Retina (tissue), 1 donor: ENCODE results near the gene RNF20.
"Not testable (repeated sequence)": the region's sequence is repeated elsewhere in the genome, so short reads cannot be mapped to it uniquely, and the experiment has no call there.

Experiments used
- DNase-seq: peaks from one replicate; pipeline ENCODE4 v3.0.0-alpha.2; 2016

The RNF20 gene

DNA sequence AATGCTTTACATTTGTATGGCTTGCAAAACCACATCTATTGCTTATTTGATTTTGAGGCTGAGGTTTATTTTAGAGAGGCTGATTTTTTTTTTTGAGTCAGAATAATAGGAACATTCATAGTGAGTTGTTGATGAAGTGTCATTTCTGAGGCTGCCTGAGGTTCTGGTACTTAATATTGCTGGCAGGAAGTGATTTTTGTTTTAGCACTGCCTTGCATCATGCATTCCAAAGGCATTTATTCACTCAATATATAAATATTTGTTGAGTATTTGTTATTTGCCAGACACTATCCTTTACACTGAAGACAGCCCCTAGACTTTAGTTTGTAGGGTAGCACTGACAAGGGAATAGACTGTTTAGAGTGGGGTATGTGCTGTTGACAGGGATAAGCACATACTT lies 2.7 kb downstream of the RNF20 start:
- DNase-seq, result no peak

DNA sequence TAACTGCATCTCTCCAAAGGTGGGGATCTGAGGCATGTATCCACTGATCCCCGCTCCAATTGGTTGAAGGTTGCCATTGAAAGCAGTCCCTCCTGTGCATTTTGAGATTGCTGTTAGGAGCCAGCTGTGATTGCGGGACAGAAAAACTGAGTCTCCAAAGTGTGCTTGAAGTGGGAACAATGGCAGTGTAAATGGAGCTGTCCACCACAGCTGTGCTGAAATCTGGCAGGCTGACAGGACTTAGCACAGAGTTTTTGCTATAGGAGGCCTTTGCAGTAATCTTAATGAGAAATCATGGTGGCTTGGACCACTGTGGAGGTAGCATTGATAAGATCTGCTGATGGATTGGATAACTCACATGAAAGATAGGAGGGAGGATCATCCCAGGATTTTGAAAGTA lies 3.3 kb downstream of the RNF20 start:
- DNase-seq, result no peak

GRCh38 chr9:101540069-101540468 lies 6.4 kb downstream of the RNF20 start:
- DNase-seq, result no peak

DNA sequence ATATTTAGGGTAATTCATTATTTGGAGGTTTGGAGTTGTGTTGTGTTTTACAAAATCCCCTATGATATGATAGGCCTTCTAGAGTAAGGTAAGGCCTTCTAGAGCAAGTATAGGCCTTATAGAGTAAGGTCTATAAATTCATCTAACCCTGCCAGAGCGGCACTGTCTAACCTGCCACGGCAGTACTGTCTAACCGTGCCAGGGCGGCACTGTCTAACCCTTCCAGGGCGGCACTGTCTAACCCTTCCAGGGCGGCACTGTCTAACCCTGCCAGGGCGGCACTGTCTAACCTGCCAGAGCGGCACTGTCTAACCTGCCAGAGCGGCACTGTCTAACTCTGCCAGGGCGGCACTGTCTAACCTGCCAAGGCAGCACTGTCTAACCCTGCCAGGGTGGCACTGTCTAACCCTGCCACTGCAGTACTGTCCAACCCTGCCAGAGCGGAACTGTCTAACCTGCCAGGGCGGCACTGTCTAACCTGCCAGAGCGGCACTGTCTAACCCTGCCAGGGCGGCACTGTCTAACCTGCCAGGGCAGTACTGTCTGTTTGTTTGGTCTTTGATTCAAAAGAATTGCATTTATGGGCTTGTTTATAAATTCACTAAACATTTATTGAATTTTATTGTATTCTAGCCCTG lies 9.6 kb downstream of the RNF20 start:
- no peak for DNase-seq

GRCh38 chr9:101549472-101550098 lies 15.9 kb downstream of the RNF20 start:
- not testable (repeated sequence) for DNase-seq

GRCh38 chr9:101561740-101562139 lies 28.1 kb downstream of the RNF20 start:
- no peak for DNase-seq

DNA sequence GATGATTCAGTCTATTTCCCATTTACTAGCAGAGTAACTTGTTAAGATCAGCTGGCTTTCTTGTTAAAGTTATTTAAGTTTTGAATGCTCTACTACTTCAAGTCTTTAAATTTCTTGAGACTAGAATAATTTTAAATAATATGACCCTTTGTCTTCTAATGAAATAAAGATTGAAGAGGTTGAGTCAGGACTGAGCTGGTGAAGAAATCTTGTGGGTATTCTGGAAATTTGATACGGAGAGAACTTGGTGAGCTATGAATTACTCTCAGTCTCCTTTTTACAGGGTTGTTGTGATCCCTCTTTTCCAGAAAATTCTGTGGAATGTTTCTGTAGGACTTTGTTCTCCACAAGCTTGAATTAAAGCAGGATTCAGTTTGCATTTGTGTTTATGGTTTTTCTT lies 29.3 kb downstream of the RNF20 start:
- DNase-seq, result no peak

GRCh38 chr9:101564252-101564651 lies 30.6 kb downstream of the RNF20 start:
- DNase-seq, result no peak

DNA sequence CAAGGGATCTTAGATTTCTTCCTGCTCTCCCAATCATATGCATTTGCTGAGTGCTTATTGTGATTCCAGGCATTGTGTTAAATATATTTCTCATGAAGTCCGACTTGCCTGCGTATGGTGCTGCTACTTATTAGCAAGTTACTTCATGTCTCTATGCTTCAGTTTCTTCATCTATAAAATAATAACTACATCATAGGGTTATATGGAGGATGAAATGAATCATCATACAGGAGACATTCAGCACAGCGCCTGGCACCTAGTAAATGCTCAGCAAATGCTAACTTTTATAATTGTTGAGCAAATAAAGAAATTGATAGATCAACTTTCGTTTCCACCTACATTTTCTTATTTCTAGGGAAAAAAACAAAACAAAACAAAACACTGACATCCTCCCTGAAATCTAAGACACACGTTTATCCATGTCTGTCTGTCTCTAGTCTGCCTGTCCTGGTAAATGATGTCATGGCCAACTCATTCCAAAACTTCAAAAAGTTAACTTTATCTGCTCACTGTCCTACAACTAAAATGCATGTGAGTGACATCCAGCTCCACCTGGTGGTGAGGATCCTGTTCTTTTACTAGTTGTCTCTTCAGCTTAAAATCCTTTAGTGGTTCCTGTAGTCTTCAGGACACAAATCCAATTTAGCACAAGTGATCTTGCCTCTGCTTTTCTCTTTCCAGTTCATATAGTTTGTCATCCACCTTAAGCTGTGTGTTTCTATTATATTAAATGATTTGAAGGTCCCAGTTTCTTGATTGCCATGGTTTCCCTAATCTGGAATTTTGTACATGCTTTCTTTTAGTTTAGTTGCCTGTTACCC lies 33.5 kb downstream of the RNF20 start:
- no peak for DNase-seq

- DNase-seq, result no peak
Measured at GRCh38 chr9:101567725-101568350, 34.2 kb downstream of the RNF20 start.

DNA sequence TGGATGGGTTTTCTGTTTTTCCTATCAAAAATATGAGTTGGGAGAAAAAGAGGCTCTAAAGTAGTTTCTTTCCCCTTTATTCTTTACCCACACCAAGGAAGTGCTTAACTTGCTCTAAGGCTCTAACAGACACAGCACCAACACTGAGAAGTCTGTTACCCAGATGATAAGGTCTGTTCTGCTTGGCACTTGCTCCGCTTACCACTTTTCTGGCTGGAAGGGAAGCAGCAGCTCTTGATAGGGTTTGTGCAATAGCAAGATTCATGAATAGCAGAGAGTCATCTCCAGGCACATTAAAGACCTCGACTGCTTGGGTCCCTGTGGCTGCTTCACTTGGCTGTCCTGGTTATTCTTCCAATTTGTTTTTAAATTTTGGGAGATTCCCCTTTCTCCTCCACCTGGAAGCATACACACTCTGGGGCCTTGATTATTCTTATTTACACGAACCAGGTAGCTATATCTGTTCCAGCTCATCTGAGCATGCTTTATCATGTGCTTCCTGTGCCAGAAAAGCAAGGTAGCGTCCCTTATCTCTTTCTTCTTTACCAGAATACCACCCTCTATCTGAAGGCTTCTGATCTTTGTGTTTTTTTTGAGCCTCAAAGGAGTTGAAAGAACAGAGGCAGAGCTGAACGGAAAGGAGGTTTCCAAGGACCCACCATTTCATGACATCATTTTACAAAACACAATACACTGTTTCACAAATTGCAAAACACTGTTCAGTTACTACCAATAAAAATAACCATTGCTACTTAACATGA lies 36.3 kb downstream of the RNF20 start:
- DNase-seq, result no peak

DNA sequence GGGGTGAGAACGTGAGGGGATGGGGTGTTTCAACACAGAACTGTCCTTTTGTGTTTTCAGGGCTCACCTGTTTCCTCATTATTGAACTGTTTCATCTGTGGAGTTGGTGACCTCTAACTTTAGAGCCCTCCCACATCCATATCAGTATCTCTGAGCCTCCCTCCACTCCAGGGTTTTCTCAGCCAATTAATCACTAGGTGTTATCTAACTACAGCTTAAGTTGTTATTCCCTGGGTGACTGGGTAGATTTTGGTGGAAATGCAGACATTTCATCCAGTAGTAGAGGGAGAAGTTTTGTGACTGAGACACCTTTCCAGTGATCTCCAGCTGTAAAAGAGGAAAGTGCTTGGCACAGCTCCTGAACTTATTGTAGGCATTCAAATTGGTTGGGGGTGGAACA lies 37.5 kb downstream of the RNF20 start:
- no peak for DNase-seq

GRCh38 chr9:101572316-101572715 lies 38.7 kb downstream of the RNF20 start:
- no peak for DNase-seq

DNA sequence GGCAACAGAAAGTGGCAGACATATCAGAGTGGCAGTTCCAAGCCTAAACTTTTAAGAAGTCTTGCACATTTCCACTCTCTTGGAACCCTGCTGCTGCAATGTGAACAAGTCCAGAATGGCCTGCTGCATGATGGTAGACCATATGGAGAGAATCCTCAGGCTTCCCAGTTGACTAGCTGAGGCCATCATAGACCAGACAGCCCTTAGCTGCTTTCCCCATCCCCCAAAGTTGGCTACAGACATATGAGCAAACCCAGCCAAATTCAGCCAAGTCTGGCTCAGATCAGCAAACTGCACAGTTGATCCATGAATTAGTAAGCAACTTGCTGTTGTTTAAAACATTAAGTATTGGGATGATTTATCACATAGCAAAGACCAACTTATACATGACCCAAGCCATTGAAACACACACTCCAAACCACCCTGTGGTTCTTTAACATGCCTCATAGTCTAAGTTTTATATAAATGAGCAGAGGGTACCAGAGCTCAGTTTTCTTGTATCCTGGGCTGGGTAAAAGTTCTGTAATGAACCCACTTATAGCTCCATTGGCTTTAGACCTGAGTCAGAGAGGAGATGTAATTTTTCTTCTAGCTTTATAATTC lies 41.2 kb downstream of the RNF20 start:
- DNase-seq, result no peak

DNA sequence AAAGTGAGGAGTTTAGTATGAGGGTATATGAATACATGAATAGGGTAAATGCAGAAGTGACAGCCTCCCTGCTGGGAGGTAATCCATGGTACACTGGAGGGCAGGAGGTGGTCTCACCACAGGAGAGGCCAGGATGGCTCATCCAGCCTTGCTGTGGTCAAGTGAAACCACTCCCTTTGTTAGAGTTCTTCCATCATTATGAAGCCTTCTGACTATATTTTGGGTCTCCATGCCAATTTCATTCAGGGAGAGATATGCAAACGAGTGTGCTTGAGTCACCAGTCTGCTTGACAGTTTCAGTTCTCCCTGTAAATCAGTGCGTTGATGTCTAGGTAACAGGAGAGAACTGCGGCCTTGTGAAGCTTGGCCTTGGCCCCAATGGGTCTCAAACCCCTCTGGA lies 44.7 kb downstream of the RNF20 start:
- DNase-seq, result no peak

DNA sequence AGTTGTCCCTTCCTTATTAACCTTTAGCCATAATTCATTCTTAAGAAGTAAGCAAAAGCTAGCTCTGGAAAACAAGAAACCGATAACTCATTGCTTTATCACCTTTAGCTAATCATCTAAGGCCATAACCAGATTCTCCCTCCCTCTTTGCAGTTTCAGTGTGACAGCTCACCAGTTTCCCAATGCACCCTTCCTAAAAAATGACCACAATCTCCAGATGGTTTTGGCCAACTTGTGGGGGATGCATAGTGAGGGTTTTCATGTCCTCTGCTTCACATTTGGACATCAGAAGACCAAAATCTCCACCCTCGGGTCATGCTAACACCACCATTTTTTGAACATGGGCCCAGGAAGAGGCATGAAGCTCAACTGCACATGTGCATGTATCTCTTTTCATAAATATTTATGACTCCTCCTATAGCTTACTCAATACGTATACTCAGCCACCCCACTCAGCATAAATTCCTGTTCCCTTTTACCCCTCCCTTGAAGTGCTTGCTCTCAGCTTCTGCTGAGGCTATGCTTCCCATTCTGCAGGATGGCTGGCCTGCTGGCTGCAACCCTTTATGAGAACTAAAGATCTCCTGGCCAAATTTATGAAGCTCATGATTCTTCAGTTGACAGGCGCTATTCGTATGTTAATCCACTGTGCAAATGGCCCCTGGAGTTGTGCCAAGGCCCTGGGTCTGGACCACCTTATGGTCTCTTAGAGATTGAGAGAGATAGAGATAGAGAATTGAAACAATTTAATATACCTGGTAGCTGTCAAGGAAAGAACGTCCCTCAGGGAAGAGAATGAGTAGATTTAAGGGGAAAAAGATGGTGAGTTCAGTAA lies 46.3 kb downstream of the RNF20 start:
- no peak for DNase-seq

- no peak for DNase-seq
Measured at GRCh38 chr9:101582553-101582952, 48.9 kb downstream of the RNF20 start.

DNA sequence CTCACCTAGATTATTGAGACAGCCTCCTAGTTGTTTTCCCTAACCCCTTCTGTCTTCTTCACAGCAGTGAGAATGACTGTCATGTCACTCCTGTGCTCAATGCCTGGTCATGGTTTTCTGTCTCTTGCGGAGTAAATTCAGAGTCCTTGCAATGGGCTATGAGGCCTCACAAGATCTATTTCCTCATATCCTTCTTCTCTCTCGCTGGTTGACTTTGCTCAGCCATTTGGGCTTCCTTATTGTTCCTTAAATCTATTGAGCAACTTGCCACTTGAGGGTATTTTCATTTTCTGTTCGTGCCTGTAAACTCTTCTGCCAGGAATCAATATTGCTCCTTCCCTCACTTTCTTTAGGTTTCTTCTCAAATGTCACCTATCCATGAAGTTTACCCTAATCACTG lies 52.1 kb downstream of the RNF20 start:
- DNase-seq, result no peak

- no peak for DNase-seq
Measured at GRCh38 chr9:101586651-101587050, 53.0 kb downstream of the RNF20 start.

- DNase-seq, result no peak
Measured at GRCh38 chr9:101587332-101588043, 53.8 kb downstream of the RNF20 start.

DNA sequence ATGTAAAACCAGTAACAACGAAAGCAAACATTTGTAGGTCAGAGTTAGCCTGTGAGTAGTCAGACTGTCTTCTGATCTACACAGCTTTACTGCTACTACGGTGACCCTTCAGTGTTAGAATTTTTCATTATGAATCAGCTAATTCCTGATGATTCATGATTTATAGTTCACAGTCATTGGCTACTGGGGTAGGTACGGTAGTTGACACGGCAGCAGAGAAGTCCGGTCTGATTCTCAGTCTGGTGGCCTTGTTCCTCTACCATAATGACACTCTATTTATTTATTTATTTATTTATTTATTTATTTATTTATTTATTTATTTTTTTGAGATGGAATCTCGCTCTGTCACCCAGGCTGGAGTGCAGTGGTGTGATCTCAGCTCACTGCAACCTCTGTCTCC lies 56.4 kb downstream of the RNF20 start:
- not testable (repeated sequence) for DNase-seq
